ENCODE measurements around the gene CHI3L2.

Gene CHI3L2

GRCh38 chr1:111238056-111238795 is 10.7 kb downstream of the CHI3L2 start:
- TF ChIP-seq REST (IDR thresholded peaks at IDR 0.05; ENCODE audit: insufficient read depth in 1 of 2, low read depth in 2 of 2, low read length in 2 of 2), result no peak
- TF ChIP-seq TAF1 (IDR thresholded peaks at IDR 0.05; ENCODE audit: borderline replicate concordance, insufficient read depth, low read length), result no peak
- TF ChIP-seq FOXP2 (optimal IDR thresholded peaks at IDR 0.05; ENCODE audit: borderline replicate concordance, extremely low read depth, extremely low read length, insufficient read depth), result no peak
- no peak for TF ChIP-seq SIN3A (IDR thresholded peaks at IDR 0.05; ENCODE audit: borderline replicate concordance, insufficient read depth, low read length)
- TF ChIP-seq POLR2AphosphoS5 (IDR thresholded peaks at IDR 0.05; ENCODE audit: low read depth, low read length), result no peak

GRCh38 chr1:111241797-111242196 is 14.3 kb downstream of the CHI3L2 start:
- TF ChIP-seq TAF1 (IDR thresholded peaks at IDR 0.05; ENCODE audit: borderline replicate concordance, insufficient read depth, low read length) (no peak), FOXP2 (optimal IDR thresholded peaks at IDR 0.05; ENCODE audit: borderline replicate concordance, extremely low read depth, extremely low read length, insufficient read depth) (no peak), REST (IDR thresholded peaks at IDR 0.05; ENCODE audit: insufficient read depth in 1 of 2, low read depth in 2 of 2, low read length in 2 of 2) (no peak), POLR2AphosphoS5 (IDR thresholded peaks at IDR 0.05; ENCODE audit: low read depth, low read length) (no peak), SIN3A (IDR thresholded peaks at IDR 0.05; ENCODE audit: borderline replicate concordance, insufficient read depth, low read length) (no peak)

GRCh38 chr1:111242805-111243523 is 15.5 kb downstream of the CHI3L2 start:
- TF ChIP-seq SIN3A (IDR thresholded peaks at IDR 0.05; ENCODE audit: borderline replicate concordance, insufficient read depth, low read length) (no peak), REST (IDR thresholded peaks at IDR 0.05; ENCODE audit: insufficient read depth in 1 of 2, low read depth in 2 of 2, low read length in 2 of 2) (no peak), TAF1 (IDR thresholded peaks at IDR 0.05; ENCODE audit: borderline replicate concordance, insufficient read depth, low read length) (no peak), POLR2AphosphoS5 (IDR thresholded peaks at IDR 0.05; ENCODE audit: low read depth, low read length) (no peak), FOXP2 (optimal IDR thresholded peaks at IDR 0.05; ENCODE audit: borderline replicate concordance, extremely low read depth, extremely low read length, insufficient read depth) (no peak)

- TF ChIP-seq FOXP2 (optimal IDR thresholded peaks at IDR 0.05; ENCODE audit: borderline replicate concordance, extremely low read depth, extremely low read length, insufficient read depth) (no peak), POLR2AphosphoS5 (IDR thresholded peaks at IDR 0.05; ENCODE audit: low read depth, low read length) (no peak), TAF1 (IDR thresholded peaks at IDR 0.05; ENCODE audit: borderline replicate concordance, insufficient read depth, low read length) (no peak), SIN3A (IDR thresholded peaks at IDR 0.05; ENCODE audit: borderline replicate concordance, insufficient read depth, low read length) (no peak), REST (IDR thresholded peaks at IDR 0.05; ENCODE audit: insufficient read depth in 1 of 2, low read depth in 2 of 2, low read length in 2 of 2) (no peak)
These were observed 19.8 kb downstream of the CHI3L2 start for GRCh38 chr1:111247125-111247838.
